GM13976 (cell line): ENCODE data around the gene GALK2.

ENCODE experiments used
- DNase-seq: peaks from one replicate; pipeline ENCODE4 v3.0.0; 2012; ENCODE audit warnings: low spot score
- in situ Hi-C: fragments of 300-500 bp; cut with MboI; formaldehyde crosslinking; loops from one replicate; pipeline ENCODE4 v1.12.0; 2022; ENCODE audit warnings: low sequenced_read_pairs, mixed read lengths, inconsistent platforms; ENCODE audit not compliant: unreplicated experiment
- TF ChIP-seq, protein P1 (sequence below): IDR thresholded peaks from 2 replicates; pipeline ENCODE4 v1.5.1; 2012; ENCODE audit warnings: borderline replicate concordance, mild to moderate bottlenecking; ENCODE audit not compliant: insufficient read depth; ENCODE audit errors: extremely low read depth, missing control alignments, control extremely low read depth

Gene GALK2

DNA sequence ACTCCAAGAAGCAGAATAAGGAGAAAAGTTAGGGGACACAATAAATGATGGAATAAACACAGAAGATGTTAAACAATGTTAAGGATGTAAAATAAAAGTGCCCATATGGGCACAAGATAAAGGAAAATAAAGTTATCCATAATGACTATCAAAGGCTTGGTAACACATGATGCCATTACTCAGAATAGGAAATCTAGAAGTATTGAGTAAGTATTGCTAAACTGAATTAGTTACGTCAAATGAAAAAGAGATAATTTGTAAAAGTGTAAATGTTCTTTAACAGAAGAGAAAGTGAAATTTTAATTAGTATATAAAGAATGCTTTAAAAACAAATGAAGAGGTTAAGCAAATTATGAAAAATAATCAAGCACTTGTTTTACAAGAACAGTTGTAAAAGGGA is 21.3 kb upstream of the GALK2 start:
- DNase-seq, result no peak
- in situ Hi-C loops, result no loop called here
- TF ChIP-seq, protein P1, sequence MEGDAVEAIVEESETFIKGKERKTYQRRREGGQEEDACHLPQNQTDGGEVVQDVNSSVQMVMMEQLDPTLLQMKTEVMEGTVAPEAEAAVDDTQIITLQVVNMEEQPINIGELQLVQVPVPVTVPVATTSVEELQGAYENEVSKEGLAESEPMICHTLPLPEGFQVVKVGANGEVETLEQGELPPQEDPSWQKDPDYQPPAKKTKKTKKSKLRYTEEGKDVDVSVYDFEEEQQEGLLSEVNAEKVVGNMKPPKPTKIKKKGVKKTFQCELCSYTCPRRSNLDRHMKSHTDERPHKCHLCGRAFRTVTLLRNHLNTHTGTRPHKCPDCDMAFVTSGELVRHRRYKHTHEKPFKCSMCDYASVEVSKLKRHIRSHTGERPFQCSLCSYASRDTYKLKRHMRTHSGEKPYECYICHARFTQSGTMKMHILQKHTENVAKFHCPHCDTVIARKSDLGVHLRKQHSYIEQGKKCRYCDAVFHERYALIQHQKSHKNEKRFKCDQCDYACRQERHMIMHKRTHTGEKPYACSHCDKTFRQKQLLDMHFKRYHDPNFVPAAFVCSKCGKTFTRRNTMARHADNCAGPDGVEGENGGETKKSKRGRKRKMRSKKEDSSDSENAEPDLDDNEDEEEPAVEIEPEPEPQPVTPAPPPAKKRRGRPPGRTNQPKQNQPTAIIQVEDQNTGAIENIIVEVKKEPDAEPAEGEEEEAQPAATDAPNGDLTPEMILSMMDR, result no peak

DNA sequence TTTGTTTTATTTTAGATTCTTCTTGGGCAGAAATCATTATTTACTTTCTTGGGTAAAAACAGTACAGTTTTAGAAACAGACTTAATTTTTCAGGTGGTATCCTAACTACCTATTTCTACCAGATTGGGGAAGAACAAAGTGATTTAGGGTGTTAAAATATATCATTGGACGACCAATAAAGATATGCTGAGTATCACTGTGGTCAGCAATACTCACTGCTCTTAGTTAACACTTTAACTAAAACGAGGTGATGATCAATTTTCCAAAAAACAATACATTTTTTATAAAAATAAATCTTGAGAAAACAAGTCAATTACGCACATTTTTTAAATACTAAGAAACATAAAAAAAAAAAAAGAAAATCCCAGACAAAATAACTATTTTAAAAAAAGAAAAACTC is 18.2 kb upstream of the GALK2 start:
- in situ Hi-C loops, result loop anchor here (10.0 kb wide), 1 partner anchor 287 kb away; no protein-coding TSS in a partner anchor
- TF ChIP-seq, protein P1, result no peak
- no peak for DNase-seq

DNA sequence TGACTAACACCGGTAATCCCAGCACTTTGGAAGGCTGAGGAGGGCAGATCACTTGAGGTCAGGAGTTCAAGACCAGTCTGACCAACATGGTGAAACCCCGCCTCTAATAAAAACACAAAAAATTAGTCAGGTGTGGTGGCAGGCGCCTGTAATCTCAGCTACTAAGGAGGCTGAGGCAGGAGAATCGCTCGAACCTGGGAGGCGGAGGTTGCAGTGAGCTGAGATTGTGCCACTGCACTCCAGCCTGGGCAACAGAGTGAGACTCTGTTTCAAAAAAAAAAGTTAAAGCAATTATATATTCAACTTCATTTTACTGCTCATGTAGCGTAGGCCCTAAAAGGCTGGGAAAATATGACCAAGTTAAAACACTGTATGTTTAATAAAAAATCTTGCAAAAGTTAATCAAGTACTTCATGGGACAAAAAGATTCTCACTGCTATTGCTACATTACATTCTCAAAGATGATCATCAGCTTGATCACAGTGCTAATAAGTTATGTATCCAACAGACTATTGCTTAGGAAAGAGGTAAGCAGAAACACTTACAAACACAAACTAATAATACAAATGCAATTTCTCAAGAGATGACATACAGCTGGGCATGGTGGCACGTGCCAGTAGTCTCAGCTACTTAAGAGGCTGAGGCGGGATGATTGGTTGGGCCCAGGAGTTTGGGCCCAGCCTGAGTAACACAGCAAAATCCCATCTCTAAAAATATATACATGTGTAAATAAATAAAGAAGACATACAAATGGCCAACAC is 17.3 kb upstream of the GALK2 start:
- in situ Hi-C loops, result loop anchor here (10.0 kb wide), 1 partner anchor 288 kb away; no protein-coding TSS in a partner anchor
- TF ChIP-seq, protein P1, result no peak
- DNase-seq, result no peak

DNA sequence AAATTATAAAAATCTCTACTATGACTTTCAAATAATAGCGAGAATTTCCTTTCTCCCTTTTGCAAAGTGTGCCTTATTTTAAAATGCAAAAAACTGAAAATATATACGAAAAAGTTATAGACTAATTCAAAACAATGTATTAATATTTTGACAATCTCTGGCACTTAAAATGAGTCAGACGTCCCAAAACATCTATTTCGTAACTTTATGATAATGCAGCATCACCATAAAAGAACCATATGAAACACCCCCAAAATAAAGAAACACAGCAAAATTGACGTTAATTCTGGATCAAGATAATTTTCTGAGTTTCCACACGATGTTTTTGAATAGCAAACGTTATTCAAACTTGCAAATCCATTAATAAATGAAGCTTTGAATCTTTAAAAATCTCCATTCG is 15.7 kb upstream of the GALK2 start:
- no peak for DNase-seq
- TF ChIP-seq, protein P1, result no peak
- in situ Hi-C loops, result loop anchor here (10.0 kb wide), 1 partner anchor 290 kb away; no protein-coding TSS in a partner anchor

DNA sequence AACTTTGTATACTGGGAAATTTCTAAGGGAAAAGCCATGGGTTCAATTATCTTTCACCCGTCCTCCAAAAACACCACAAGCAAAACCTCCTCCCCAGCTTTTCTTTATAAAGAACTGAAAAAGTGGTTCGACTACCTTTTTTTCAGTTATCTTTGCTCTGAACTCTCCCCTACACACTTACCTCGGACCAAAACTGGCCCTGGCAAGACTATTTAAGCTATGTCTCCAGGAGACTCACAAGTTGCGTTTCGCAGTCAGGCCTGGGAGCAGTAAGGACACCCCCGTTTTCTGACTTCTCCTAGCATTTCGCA is 15.3 kb upstream of the GALK2 start:
- TF ChIP-seq, protein P1, result no peak
- in situ Hi-C loops, result loop anchor here (10.0 kb wide), 1 partner anchor 290 kb away; no protein-coding TSS in a partner anchor
- no peak for DNase-seq

DNA sequence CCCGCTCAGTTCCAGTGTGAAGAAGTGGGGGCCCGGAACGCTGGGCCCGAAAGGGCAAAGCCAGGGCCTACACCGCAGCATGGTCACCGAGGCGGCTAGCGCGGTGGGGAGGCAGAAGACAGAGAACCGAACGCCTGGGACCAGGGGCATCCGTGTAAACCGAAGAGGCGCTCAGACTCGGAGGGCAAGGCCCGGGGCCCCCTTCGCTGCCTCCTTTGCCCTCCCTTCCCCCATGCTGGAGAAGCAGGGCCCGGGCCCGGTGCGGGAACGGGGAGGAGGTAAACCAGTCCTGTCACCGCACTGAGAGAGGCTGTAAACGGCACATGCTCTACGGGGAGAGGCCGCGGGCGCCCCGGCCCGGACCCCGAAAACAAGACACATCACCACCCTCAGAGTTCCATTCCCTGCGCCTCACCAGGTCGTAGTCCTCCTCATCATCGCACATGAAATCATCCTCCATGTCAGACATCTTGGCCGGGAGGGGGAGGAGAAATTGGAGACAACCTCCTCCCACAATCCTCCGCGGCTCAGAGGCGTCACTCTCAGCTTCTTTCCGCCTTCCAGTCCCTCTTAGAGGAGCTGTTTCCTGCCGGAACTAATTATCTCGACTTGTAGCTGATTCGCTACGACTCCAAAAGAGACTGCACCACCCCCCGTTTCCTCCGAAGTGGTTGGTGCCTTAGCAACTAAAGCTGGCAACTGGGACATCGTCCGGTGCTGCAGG is 14.8 kb upstream of the GALK2 start, which contains the start of gene COPS2:
Gene COPS2, minus strand, starts transcription at position 490 of the 724 bp plus-strand sequence. Its CDS starts 21 bp downstream, at position 469.
- TF ChIP-seq, protein P1, result no peak
- in situ Hi-C loops, result loop anchor here (10.0 kb wide), 1 partner anchor 290 kb away; no protein-coding TSS in a partner anchor

More for the DNA sequence above, 14.8 kb upstream of the GALK2 start, which contains the start of gene COPS2:
- DNase-seq, result peak; percentile 87
